Activated T-helper 1 cell treated with Interleukin-2 at 50 U/mL for 16 hours (primary cell): ENCODE measurements around the gene STRADB.
"Not testable (repeated sequence)": the region's sequence is repeated elsewhere in the genome, so short reads cannot be mapped to it uniquely, and the experiment has no call there.

Experiments
- DNase-seq: peaks from one replicate; pipeline ENCODE4 v3.0.0-alpha.2; 2020; ENCODE audit warnings: low read depth

STRADB gene

GRCh38 chr2:201467666-201468065, 16.1 kb downstream of the STRADB start:
- no peak for DNase-seq

GRCh38 chr2:201470821-201471731, 19.5 kb downstream of the STRADB start:
- DNase-seq: no peak

GRCh38 chr2:201471732-201472393, 20.3 kb downstream of the STRADB start:
- DNase-seq: no peak

GRCh38 chr2:201472411-201472810, 20.9 kb downstream of the STRADB start:
- DNase-seq: no peak

GRCh38 chr2:201482543-201482942, 31.0 kb downstream of the STRADB start:
- no peak for DNase-seq

- no peak for DNase-seq
These were observed 31.8 kb downstream of the STRADB start for GRCh38 chr2:201483342-201483741.

GRCh38 chr2:201483758-201484157, 32.2 kb downstream of the STRADB start:
- not testable (repeated sequence) for DNase-seq

GRCh38 chr2:201484805-201485204, 33.3 kb downstream of the STRADB start:
- DNase-seq: no peak

- no peak for DNase-seq
These were observed 38.8 kb downstream of the STRADB start for GRCh38 chr2:201490291-201490690.

GRCh38 chr2:201496785-201497184, 45.2 kb downstream of the STRADB start:
- no peak for DNase-seq

GRCh38 chr2:201500534-201500933, 49.0 kb downstream of the STRADB start:
- no peak for DNase-seq

- DNase-seq: no peak
These were observed 51.2 kb downstream of the STRADB start for GRCh38 chr2:201502713-201503112.

GRCh38 chr2:201507725-201508124, 56.2 kb downstream of the STRADB start:
- no peak for DNase-seq

- no peak for DNase-seq
These were observed 61.7 kb downstream of the STRADB start for GRCh38 chr2:201513271-201513670.

GRCh38 chr2:201515573-201516246, 64.2 kb downstream of the STRADB start:
- DNase-seq: no peak

- no peak for DNase-seq
These were observed 65.6 kb downstream of the STRADB start for GRCh38 chr2:201517094-201517493.

- DNase-seq: no peak
These were observed 68.7 kb downstream of the STRADB start for GRCh38 chr2:201520201-201520600.

- DNase-seq: no peak
These were observed 71.4 kb downstream of the STRADB start for GRCh38 chr2:201522965-201523364.

- DNase-seq: no peak
These were observed 72.0 kb downstream of the STRADB start for GRCh38 chr2:201523506-201523905.
